GM18517 (cell line): Measurements from ENCODE around the gene TCERG1.
"Not testable (repeated sequence)": the region's sequence is repeated elsewhere in the genome, so short reads cannot be mapped to it uniquely, and the experiment has no call there.

ENCODE experiments used
- ATAC-seq: cut with Tn5 transposase; IDR thresholded peaks from one replicate; pipeline ENCODE4 v1.9.1; 2021; ENCODE audit warnings: mild to moderate bottlenecking, moderate library complexity; ENCODE audit not compliant: unreplicated experiment

Gene TCERG1

DNA sequence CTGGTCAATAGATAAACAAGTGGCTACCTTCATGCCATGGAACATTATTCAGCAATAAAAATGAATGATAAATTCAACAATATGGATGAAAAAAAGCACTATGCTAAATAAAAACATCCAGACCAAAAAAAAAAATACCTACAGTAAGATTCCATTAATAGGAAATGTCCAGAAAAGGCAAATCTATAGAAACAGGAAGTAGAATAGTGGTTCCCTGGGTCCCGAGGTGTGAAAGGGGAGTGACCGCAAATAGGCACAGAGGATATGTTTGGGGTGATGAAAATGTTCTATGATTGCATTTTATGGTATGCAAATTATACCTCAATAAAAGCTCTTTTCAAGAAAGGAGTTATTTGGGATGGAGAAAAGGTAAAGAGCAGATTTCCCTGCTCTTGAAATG lies 72.4 kb downstream of the TCERG1 start:
- no peak for ATAC-seq

DNA sequence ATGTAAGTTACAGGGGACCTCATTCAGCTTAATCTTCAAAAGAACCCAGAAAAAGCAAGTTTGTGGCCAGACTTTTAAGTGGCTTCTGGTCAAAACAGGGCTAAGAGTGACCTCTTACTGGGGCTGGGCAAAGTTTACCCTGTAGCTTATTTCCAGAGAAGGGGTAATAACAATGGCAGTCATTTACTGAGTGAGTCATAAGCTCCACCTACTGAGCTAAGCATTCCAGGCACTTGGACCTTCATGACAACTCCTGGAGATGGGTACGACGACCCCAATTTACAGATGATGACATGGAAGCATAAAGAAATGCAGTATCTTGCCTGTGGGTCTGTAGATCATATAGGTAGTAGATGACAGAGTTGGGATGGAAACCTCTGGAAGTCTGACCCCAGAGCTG lies 73.6 kb downstream of the TCERG1 start:
- no peak for ATAC-seq

DNA sequence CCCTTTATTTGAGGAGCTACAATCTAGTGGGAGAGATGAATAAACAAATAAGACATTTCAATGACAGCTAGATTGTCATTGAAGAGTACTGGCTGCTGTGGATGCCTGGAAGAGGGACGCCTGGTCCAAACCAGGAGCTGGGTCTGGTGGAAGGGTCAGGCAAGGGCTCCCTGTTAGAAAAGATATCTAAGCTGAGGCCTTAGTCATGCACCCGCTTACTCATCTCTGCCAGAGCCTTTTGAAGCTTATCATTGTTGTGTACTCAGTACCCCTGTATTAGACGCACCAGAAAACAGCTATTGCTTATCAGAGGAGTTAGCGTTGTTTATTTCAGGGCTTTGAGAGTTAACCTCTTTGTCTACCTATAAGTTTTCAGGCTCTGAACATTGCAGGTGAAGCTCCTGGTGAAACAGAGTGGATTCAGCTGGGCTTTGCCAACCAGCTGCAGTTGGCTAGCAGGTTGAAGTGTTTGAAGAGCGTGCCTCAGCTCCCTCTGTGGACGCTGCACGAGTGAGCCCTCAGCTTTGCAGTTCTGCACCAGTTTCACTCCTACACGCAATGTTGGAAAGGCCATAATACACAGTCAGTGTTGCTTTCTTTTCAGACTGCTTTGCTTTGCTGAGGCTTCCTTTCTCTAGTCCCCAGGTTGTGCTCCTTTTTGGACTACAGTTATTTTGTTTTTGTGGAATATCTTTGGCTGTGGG lies 74.4 kb downstream of the TCERG1 start:
- ATAC-seq: no peak

- no peak for ATAC-seq
These were observed 76.6 kb downstream of the TCERG1 start for GRCh38 chr5:146523698-146524097.

DNA sequence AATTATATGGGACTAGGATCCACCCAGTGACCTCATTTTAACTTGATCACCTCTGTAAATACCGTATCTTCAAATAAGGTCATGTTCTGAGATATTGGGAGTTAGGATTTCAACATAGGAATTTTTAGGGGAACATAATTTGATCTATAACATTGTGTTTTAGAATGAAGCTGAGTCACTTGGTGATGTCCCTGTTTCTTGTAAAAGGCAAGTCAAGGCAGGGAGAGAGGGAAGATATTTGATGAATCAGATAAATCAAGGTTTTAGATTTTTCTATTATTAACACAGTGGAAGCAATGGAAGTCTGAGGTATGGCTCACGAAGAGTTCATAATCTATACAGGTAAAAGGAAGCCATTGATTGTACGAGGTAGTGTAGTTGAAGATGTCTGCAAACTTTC lies 80.7 kb downstream of the TCERG1 start:
- ATAC-seq: no peak

GRCh38 chr5:146528236-146528635 lies 81.1 kb downstream of the TCERG1 start:
- no peak for ATAC-seq

DNA sequence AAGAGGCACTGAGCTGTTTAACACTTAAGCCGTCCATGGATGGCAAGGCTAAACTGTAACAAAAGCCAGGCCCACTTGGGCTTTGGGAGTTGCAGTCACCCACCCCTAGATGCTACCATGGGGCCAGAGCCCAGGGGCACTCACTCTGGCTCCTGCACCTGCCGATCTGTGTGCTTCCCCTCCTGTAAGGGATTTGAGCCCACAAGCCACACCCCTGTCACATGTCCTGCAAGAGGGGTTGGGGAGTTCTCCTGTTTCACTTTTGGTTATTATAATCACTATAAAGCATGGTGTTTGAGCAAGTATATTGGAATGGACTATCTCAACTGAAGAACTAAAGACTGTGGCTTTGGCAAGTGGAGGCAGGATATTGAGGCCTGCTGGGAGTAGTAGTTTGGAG lies 82.9 kb downstream of the TCERG1 start:
- ATAC-seq: no peak

- peak; percentile 97 for ATAC-seq
These were observed 86.2 kb downstream of the TCERG1 start for GRCh38 chr5:146533260-146533857.

DNA sequence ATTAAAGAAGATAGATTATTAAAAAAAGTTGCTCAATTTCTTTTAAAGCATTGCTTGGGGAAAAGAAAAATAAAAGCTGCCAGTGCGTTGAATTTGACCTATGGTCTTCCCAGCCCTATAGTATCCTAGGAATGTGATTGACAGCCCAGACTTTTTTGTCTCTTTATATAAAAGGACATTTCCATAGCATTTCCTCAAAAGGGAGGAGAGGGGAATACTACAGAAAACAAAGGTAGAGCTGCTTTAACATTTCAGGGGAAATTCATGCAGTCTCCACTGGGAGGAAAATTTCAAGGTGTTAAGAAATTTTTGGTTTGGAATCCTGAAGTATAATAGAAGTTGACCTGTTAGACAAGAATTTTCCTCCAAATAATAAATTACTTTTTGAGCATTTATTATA lies 86.7 kb downstream of the TCERG1 start:
- no peak for ATAC-seq

DNA sequence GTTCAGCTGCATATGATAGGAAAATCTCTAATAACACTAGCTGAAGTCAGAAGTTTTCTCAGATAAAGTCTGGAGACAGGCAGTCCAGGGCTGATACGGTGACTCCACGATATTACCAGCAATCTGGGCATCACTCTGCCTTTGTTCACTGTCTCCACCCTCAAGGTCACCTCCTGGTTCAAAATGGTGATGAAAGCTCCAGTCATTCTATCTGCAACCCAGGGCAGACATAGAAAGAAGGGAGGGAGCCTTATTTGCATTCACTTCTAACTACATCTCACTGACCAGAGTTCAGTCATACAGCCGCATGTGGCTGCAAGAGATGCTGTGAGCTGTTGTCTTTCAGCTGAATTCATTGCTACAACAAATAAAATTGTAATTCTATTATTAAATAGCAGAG lies 91.3 kb downstream of the TCERG1 start:
- no peak for ATAC-seq

GRCh38 chr5:146539973-146540372 lies 92.8 kb downstream of the TCERG1 start:
- ATAC-seq: no peak

GRCh38 chr5:146540414-146540813 lies 93.3 kb downstream of the TCERG1 start:
- no peak for ATAC-seq

DNA sequence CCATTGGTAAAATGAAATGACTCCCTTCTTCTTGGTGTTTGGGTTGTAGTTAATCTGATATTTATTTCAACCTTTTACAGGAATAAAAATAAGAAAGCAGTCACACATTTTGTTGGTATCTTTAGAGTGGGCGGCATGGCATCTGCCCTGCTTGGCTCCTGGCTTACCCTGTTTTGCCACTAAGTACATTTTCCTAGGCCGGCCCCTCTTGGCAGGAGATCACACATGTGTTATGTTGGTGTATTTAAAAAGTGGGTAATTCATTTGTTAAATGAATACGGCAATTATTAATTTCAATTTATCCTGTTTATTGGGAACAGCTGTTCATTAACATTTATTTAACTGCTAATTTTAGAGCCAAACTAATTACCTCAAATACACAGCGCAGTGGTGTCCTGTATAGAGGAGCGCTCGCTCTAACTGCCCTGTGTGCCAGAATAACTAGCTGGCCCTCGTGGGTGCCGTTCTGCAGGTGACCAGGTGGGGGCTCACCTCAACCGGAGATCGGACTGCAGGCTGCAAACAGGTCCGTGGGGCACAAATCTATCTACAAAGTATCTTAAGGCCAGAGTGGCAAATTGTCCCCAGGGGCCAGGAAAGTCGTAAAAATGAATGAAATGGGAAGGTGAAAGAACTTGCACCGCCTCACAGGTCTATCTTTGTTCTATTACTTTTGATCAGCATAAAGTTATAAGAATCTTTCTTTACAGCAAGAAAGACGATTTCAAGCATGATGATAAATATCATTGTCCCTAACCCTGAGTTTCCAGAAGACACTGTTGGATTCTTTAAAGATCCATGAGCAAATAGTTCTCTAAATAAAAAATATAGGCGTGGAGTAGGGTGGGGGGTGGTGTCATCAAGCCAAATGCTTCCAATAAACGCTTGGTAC lies 95.1 kb downstream of the TCERG1 start:
- ATAC-seq: peak; percentile 89

- no peak for ATAC-seq
These were observed 97.1 kb downstream of the TCERG1 start for GRCh38 chr5:146544232-146544631.

- no peak for ATAC-seq
These were observed 101.8 kb downstream of the TCERG1 start for GRCh38 chr5:146548781-146549449.

- no peak for ATAC-seq
These were observed 102.5 kb downstream of the TCERG1 start for GRCh38 chr5:146549615-146550014.

- no peak for ATAC-seq
These were observed 106.3 kb downstream of the TCERG1 start for GRCh38 chr5:146553446-146553845.

DNA sequence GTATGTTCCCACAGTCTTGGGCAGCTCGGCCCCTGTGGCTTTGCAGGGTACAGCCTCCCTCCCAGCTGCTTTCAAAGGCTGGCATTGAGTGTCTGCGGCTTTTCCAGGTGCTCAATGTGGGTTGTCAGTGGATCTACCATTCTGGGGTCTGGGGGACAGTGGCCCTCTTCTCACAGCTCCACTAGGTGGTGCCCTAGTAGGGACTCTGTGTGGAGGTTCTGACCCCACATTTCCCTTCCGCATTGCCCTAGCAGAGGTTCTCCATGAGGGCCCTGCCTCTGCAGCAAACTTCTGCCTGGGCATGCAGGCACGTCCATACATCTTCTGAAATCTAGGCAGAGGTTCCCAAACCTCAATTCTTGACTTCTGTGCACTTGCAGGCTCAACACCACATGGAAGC lies 109.8 kb downstream of the TCERG1 start:
- ATAC-seq: not testable (repeated sequence)

DNA sequence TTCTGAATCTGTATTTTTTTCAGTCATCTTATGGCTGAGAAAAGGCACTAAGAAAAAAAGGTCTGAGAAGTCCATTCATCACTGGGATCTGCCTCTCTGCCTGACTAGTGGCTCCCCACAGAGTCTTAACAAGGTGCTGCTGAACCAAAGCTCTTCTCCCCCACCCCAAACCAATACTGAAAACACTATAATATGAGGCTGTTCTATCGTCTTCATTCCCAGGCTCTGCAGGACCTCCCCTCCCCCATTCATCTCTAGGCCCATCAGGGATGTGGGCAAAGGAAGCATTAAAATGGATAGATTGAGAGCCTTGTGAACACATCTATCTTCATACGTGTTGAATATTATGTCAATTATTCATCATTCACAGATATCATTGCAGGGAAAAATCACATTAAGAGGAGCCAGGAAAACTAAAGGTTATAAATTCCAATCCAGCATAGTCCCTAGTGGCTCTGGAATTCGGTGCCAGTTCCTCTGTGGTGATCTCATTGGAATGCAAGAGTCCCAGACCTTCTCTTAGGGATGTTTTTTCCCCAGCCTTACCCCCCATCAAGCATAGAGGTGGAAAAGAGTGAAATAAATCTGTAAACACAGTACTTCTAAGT lies 113.2 kb downstream of the TCERG1 start:
- no peak for ATAC-seq
